K562 (cell line): ENCODE measurements around the gene EXT2. TPM values are rescaled to one million over a fixed set of nuclear protein-coding genes. Genes with fewer than 3 reads are reported as not detected.

Source experiments
- CBFB ChIP-seq: sonication (generic); formaldehyde crosslinking; IDR thresholded peaks from 2 replicates; pipeline ENCODE4 v1.4.0; 2020; ENCODE audit warnings: mild to moderate bottlenecking, missing genetic modification reagents
- CEBPG ChIP-seq, 3 experiments: fragments of 200-800 bp in 1 of 3; sonication (Bioruptor generic) in 1 of 3; sonication (generic) in 1 of 3; formaldehyde crosslinking in 1 of 3; IDR thresholded peaks in 2 of 3; conservative IDR thresholded peaks in 1 of 3; 2 replicates each; pipeline versions ENCODE4 v1.6.1 to v1.8.0; 2016 to 2022; ENCODE audit warnings: missing compliant biosample characterization in 2 of 3, missing genetic modification characterization in 2 of 3, mild to moderate bottlenecking in 1 of 3, missing genetic modification reagents in 1 of 3
- CXXC5 ChIP-seq: fragments of 250-450 bp; sonication (Bioruptor Pico); IDR thresholded peaks from 2 replicates; pipeline ENCODE4 v1.8.0; 2022; ENCODE audit warnings: inconsistent platforms, mild to moderate bottlenecking, moderate library complexity
- FOS ChIP-seq: IDR thresholded peaks from 3 replicates; pipeline ENCODE4 v1.6.1; 2011; ENCODE audit not compliant: insufficient read length; ENCODE audit errors: extremely low read depth
- HCFC1 ChIP-seq: IDR thresholded peaks from 2 replicates; pipeline ENCODE4 v1.6.1; 2012; ENCODE audit warnings: low read depth, low read length, improper control_type of control experiment
- MCM2 ChIP-seq: fragments of 450-650 bp; IDR thresholded peaks from 2 replicates; pipeline ENCODE4 v1.6.1; 2017; ENCODE audit warnings: low read depth, mild to moderate bottlenecking
- NCOA4 ChIP-seq: fragments of 450-650 bp; IDR thresholded peaks from 2 replicates; pipeline ENCODE4 v1.6.1; 2018; ENCODE audit warnings: mild to moderate bottlenecking; ENCODE audit not compliant: partially characterized antibody
- NFIC ChIP-seq: fragments of 450-650 bp; IDR thresholded peaks from 2 replicates; pipeline ENCODE4 v1.6.1; 2017; ENCODE audit warnings: mild to moderate bottlenecking, inconsistent platforms
- SNRNP70 ChIP-seq: fragments of 200-400 bp; formaldehyde crosslinking; optimal IDR thresholded peaks from 2 replicates; pipeline ENCODE3; 2017; ENCODE audit warnings: low read depth, low read length
- polyA plus RNA-seq, 8 experiments: library from polyadenylated mRNA; depleted of rRNA in 4 of 8; stranded (reverse) in 5 of 8; unstranded in 3 of 8; fragments of >200 nt; fragmentation: Nextera tagmentation in 2 of 8; fragmentation: Illumina TruSeq in 1 of 8; extraction: Ambion mirVana in 2 of 8; extraction: Trizol in 1 of 8; gene quantifications; 2 replicates each; pipeline versions ENCODE4 v1.2.1 to v1.2.3, GENCODE V29; 2011 to 2014; ENCODE audit warnings: inconsistent platforms in 1 of 8, missing spikeins in 1 of 8
- total RNA-seq, 7 experiments: library from RNA; depleted of rRNA in 6 of 7; stranded (reverse); fragments of >200 nt in 6 of 7; fragmentation: Illumina TruSeq in 2 of 7; extraction: Trizol in 2 of 7; gene quantifications; 2 replicates each; pipeline versions ENCODE4 v1.2.1 to v1.2.3, GENCODE V29; 2011 to 2021; ENCODE audit warnings: low replicate concordance in 1 of 7
- TF ChIP-seq, protein P1 (sequence below), 2 experiments: fragments of 450-650 bp in 1 of 2; IDR thresholded peaks; 2 replicates each; pipeline ENCODE4 v1.6.1; 2011 to 2017; ENCODE audit warnings: low read depth in 2 of 2, antibody characterized with exemption in 1 of 2, borderline replicate concordance in 1 of 2, low read length in 1 of 2, mild to moderate bottlenecking in 1 of 2, mixed read lengths in 1 of 2; ENCODE audit not compliant: control insufficient read depth in 1 of 2
- TF ChIP-seq, protein P2 (sequence below), 2 experiments: fragments of 450-650 bp in 1 of 2; sonication (generic) in 1 of 2; formaldehyde crosslinking; conservative IDR thresholded peaks; 2 replicates each; pipeline versions ENCODE4 v1.4.0 to v1.8.1; 2020 to 2022; ENCODE audit warnings: mild to moderate bottlenecking in 1 of 2, missing genetic modification reagents in 1 of 2
- TF ChIP-seq, protein P3 (sequence below): fragments of 250-450 bp; sonication (Bioruptor Pico); IDR thresholded peaks from 2 replicates; pipeline ENCODE4 v1.5.0; 2020; ENCODE audit warnings: mild to moderate bottlenecking, borderline replicate concordance

The EXT2 gene
- total and polyA plus RNA-seq, 9 of the 15 experiments (the other 6 are each of a cell fraction or from before 2014, with no cell fraction given), result 7.5 to 52.1 (median 38.1) TPM

DNA sequence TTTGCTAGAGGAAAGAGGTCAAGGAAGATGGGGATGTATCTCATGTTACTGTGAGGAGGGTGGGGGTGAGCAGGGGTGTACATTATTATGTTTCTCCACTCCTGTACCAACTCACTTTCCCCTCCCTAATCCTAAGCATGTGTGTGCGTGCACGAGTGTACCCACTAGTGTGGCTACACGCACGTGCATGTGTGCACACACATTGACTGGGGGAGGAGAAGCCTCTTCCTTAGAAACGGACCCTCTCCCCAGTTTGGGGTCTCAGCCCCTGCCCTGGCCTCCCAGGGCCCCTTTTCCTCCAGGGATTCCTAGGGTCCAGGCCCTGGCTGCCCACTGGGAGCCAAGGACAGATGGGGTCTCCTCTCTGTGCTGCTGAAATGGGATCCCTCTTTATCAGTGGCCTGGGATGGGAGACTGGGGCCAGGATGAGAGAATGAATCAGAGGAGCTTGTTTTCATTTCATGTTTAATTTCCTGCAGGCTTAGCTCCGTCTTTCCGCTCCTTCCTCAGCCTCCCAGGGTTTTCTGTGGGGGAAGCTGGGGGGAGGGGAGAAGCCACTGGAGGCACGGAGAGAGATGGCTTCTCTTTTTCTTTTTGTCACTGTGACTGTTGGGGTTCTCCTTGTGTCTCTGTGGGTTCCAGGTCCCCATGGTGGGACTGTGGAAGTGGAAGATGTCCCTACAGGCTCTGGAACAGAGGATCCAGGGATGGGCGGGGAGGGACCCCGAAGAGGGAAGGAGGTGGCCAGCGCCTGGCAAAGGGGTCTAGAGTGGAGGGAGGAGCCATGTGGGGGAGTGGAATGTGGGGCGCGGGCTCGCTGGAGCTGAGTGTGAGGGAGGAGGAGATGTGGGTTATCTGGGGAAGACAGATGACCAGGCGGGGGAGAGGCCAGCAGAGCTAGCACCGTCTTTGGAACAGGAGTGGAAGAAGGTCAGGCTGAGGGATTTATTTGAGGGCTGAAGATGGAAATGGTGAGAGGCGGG, 174.2 kb downstream of the EXT2 start (continued):
- TF ChIP-seq CEBPG (CRISPR knock-in tag; IDR thresholded peaks at IDR 0.05) (no peak), CEBPG (tag; conservative IDR thresholded peaks at IDR 0.05 in 1 of 2, IDR thresholded peaks at IDR 0.05 in 1 of 2) (no peak), CBFB (no peak), FOS (no peak), SNRNP70 (no peak), NCOA4 (peak; percentile 53), NFIC (peak; percentile 89), CXXC5 (CRISPR knock-in tag) (peak; percentile 82), MCM2 (no peak), HCFC1 (no peak)
- TF ChIP-seq, protein P1, sequence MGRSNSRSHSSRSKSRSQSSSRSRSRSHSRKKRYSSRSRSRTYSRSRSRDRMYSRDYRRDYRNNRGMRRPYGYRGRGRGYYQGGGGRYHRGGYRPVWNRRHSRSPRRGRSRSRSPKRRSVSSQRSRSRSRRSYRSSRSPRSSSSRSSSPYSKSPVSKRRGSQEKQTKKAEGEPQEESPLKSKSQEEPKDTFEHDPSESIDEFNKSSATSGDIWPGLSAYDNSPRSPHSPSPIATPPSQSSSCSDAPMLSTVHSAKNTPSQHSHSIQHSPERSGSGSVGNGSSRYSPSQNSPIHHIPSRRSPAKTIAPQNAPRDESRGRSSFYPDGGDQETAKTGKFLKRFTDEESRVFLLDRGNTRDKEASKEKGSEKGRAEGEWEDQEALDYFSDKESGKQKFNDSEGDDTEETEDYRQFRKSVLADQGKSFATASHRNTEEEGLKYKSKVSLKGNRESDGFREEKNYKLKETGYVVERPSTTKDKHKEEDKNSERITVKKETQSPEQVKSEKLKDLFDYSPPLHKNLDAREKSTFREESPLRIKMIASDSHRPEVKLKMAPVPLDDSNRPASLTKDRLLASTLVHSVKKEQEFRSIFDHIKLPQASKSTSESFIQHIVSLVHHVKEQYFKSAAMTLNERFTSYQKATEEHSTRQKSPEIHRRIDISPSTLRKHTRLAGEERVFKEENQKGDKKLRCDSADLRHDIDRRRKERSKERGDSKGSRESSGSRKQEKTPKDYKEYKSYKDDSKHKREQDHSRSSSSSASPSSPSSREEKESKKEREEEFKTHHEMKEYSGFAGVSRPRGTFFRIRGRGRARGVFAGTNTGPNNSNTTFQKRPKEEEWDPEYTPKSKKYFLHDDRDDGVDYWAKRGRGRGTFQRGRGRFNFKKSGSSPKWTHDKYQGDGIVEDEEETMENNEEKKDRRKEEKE (IDR thresholded peaks at IDR 0.05; ENCODE audit: borderline replicate concordance in 1 of 2, control insufficient read depth in 1 of 2, low read depth in 2 of 2, low read length in 1 of 2), result no peak
- TF ChIP-seq, protein P2, sequence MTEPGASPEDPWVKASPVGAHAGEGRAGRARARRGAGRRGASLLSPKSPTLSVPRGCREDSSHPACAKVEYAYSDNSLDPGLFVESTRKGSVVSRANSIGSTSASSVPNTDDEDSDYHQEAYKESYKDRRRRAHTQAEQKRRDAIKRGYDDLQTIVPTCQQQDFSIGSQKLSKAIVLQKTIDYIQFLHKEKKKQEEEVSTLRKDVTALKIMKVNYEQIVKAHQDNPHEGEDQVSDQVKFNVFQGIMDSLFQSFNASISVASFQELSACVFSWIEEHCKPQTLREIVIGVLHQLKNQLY (CRISPR knock-in tag; conservative IDR thresholded peaks at IDR 0.05), result no peak
- TF ChIP-seq, protein P3, sequence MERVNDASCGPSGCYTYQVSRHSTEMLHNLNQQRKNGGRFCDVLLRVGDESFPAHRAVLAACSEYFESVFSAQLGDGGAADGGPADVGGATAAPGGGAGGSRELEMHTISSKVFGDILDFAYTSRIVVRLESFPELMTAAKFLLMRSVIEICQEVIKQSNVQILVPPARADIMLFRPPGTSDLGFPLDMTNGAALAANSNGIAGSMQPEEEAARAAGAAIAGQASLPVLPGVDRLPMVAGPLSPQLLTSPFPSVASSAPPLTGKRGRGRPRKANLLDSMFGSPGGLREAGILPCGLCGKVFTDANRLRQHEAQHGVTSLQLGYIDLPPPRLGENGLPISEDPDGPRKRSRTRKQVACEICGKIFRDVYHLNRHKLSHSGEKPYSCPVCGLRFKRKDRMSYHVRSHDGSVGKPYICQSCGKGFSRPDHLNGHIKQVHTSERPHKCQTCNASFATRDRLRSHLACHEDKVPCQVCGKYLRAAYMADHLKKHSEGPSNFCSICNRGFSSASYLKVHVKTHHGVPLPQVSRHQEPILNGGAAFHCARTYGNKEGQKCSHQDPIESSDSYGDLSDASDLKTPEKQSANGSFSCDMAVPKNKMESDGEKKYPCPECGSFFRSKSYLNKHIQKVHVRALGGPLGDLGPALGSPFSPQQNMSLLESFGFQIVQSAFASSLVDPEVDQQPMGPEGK (CRISPR knock-in tag), result no peak
